Gastrocnemius medialis (tissue), 4 donors: ENCODE results near the gene GIMAP1.

Source experiments
- POLR2A ChIP-seq, 2 donors: fragments of 450-650 bp; IDR thresholded peaks; one replicate each; pipeline ENCODE4 v1.6.1; 2017; ENCODE audit warnings: antibody characterized with exemption in 2 of 2, mild to moderate bottlenecking in 2 of 2, moderate library complexity in 2 of 2
- TF ChIP-seq, protein P1 (sequence below), 5 experiments: fragments of 450-650 bp in 3 of 5; fragments of 200-600 bp in 2 of 5; sonication (generic) in 2 of 5; IDR thresholded peaks in 4 of 5; conservative IDR thresholded peaks in 1 of 5; 1 replicate in 4 of 5; 2 replicates in 1 of 5; pipeline ENCODE4 v1.5.1; 2016 to 2019; ENCODE audit warnings: antibody characterized with exemption in 5 of 5, mild to moderate bottlenecking in 3 of 5, moderate library complexity in 3 of 5

DNA sequence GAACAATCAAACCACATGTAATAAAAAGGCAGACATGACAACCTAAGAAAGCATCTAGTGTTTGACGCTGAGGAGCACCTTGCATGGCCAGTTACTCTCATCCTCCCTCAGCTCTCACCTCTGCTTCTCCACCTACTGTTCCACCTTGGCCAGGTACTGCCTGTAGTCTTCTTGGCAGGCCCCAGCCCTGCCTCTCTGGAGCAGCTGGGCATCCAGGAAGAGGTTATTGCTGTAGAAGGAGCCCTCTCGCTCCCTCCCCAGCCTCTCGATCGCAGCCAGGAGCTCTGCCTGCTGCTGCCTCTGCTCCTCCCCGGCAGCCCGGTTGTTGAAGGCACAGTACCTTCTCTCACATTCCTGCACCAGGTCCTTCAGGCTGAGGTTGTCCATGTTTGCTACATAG is 30.5 kb downstream of the GIMAP1 start:
- TF ChIP-seq, protein P1, sequence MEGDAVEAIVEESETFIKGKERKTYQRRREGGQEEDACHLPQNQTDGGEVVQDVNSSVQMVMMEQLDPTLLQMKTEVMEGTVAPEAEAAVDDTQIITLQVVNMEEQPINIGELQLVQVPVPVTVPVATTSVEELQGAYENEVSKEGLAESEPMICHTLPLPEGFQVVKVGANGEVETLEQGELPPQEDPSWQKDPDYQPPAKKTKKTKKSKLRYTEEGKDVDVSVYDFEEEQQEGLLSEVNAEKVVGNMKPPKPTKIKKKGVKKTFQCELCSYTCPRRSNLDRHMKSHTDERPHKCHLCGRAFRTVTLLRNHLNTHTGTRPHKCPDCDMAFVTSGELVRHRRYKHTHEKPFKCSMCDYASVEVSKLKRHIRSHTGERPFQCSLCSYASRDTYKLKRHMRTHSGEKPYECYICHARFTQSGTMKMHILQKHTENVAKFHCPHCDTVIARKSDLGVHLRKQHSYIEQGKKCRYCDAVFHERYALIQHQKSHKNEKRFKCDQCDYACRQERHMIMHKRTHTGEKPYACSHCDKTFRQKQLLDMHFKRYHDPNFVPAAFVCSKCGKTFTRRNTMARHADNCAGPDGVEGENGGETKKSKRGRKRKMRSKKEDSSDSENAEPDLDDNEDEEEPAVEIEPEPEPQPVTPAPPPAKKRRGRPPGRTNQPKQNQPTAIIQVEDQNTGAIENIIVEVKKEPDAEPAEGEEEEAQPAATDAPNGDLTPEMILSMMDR (IDR thresholded peaks at IDR 0.05 in 4 of 5, conservative IDR thresholded peaks at IDR 0.05 in 1 of 5): no peak
- TF ChIP-seq POLR2A (IDR thresholded peaks at IDR 0.05): no peak
